Omental fat pad (tissue), 4 donors: ENCODE data around the gene ARHGEF10L. TPM values are rescaled to one million over a fixed set of nuclear protein-coding genes. Genes with fewer than 3 reads are reported as not detected.

Experiments used
- ATAC-seq: fragments of 150-250 bp; one replicate; pipeline ENCODE4 v1.9.1; 2016; ENCODE audit warnings: mild to moderate bottlenecking, moderate library complexity; ENCODE audit not compliant: low FRiP score
- DNase-seq: peaks from one replicate; pipeline ENCODE4 v3.0.0-alpha.2; 2019; ENCODE audit warnings: low spot score
- CTCF ChIP-seq, 3 donors: fragments of 450-650 bp; IDR thresholded peaks; one replicate each; pipeline ENCODE4 v1.5.1; 2016 to 2017; ENCODE audit warnings: antibody characterized with exemption in 3 of 3, mild to moderate bottlenecking in 3 of 3, moderate library complexity in 2 of 3
- total RNA-seq, 4 donors: library from RNA; depleted of rRNA; stranded (reverse); fragments of >200 nt; gene quantifications; one replicate each; pipeline ENCODE4 v1.1.0, GENCODE V29; 2016

Gene ARHGEF10L
- total RNA-seq, 4 donors from 2014 or later, result 17.3 to 59.0 (median 39.9) TPM

GRCh38 chr1:17542645-17543044, 3.1 kb downstream of the ARHGEF10L start:
- no peak for TF ChIP-seq CTCF (IDR thresholded peaks at IDR 0.05)
- DNase-seq, result no peak
- no peak for ATAC-seq

GRCh38 chr1:17544776-17545350, 5.4 kb downstream of the ARHGEF10L start:
- no peak for DNase-seq
- ATAC-seq, result peak; percentile 18
- no peak for TF ChIP-seq CTCF (IDR thresholded peaks at IDR 0.05)

- DNase-seq (no peak), ATAC-seq (peak; percentile 55)
- no peak for TF ChIP-seq CTCF (IDR thresholded peaks at IDR 0.05)
These were observed 5.9 kb downstream of the ARHGEF10L start for GRCh38 chr1:17545356-17545755.

GRCh38 chr1:17546946-17547670, 7.6 kb downstream of the ARHGEF10L start:
- ATAC-seq (no peak), DNase-seq (no peak)
- TF ChIP-seq CTCF (IDR thresholded peaks at IDR 0.05), result no peak

GRCh38 chr1:17549384-17549783, 9.9 kb downstream of the ARHGEF10L start:
- ATAC-seq (no peak), DNase-seq (no peak)
- TF ChIP-seq CTCF (IDR thresholded peaks at IDR 0.05), result no peak

- no peak for TF ChIP-seq CTCF (IDR thresholded peaks at IDR 0.05)
- DNase-seq, result no peak
- no peak for ATAC-seq
These were observed 11.5 kb downstream of the ARHGEF10L start for GRCh38 chr1:17550729-17551584.
